Calu3 (cell line): ENCODE measurements around the gene NGFR. TPM values are rescaled to one million over a fixed set of nuclear protein-coding genes. Genes with fewer than 3 reads are reported as not detected.

Source experiments
- BruUV-seq: library from RNA; stranded (reverse); fragments of 400-500 nt; replicated peaks from 2 replicates; lab custom pipeline; 2021; lab: Mats Ljungman, UMichigan
- CTCF ChIA-PET: fragments of 300-600 bp; sonication (Branson Sonifier 250); formaldehyde crosslinking; loops from one replicate; lab custom pipeline; 2022; ENCODE audit warnings: antibody characterized with exemption; lab: Charles Lee
- DNase-seq: peaks from one replicate; pipeline ENCODE4 v3.0.0; 2022
- H3K27ac Mint-ChIP-seq: one replicate; pipeline ENCODE4 v1.8.0; 2022; ENCODE audit warnings: mixed read lengths; ENCODE audit not compliant: unreplicated experiment
- H3K27me3 Mint-ChIP-seq: one replicate; pipeline ENCODE4 v1.8.0; 2022; ENCODE audit warnings: mixed read lengths; ENCODE audit not compliant: unreplicated experiment
- H3K36me3 Mint-ChIP-seq: one replicate; pipeline ENCODE4 v1.8.0; 2022; ENCODE audit warnings: mild to moderate bottlenecking, moderate library complexity, mixed read lengths; ENCODE audit not compliant: insufficient read depth, unreplicated experiment
- H3K4me1 Mint-ChIP-seq: one replicate; pipeline ENCODE4 v1.8.0; 2022; ENCODE audit warnings: mild to moderate bottlenecking, low read depth, mixed read lengths; ENCODE audit not compliant: unreplicated experiment
- H3K4me3 Mint-ChIP-seq: one replicate; pipeline ENCODE4 v1.8.0; 2022; ENCODE audit warnings: mild to moderate bottlenecking, low read depth, moderate library complexity, mixed read lengths; ENCODE audit not compliant: unreplicated experiment
- H3K9me3 Mint-ChIP-seq: one replicate; pipeline ENCODE4 v1.8.0; 2022; ENCODE audit warnings: low read depth, mixed read lengths; ENCODE audit not compliant: unreplicated experiment
- CTCF ChIP-seq: fragments of 200-600 bp; IDR thresholded peaks from one replicate; pipeline ENCODE4 v1.8.0; 2022; ENCODE audit warnings: antibody characterized with exemption; ENCODE audit not compliant: unreplicated experiment
- intact Hi-C: fragments of 100-400 bp; cut with micrococcal nuclease; formaldehyde crosslinking; loops from one replicate; pipeline ENCODE4 v1.10.0; 2022; ENCODE audit not compliant: unreplicated experiment
- total RNA-seq: library from RNA; stranded (reverse); gene quantifications from 2 replicates; pipeline ENCODE4 v1.2.3, GENCODE V29; 2022

The NGFR gene
- total RNA-seq, 1 experiment from 2014 or later: 0.66 TPM

- TF ChIP-seq CTCF: no peak
- no TSS peak for BruUV-seq
Observed at GRCh38 chr17:49466436-49466835, 28.7 kb upstream of the NGFR start.

GRCh38 chr17:49467175-49467574, 27.9 kb upstream of the NGFR start:
- Mint-ChIP-seq H3K4me1 (no peaks in the 10 kb centered on the region), H3K27me3 (peaks cover 100% of the 10 kb centered on the region), H3K36me3 (no peaks in the 10 kb centered on the region), H3K27ac (no peak overlapping the region), H3K4me3 (no peak overlapping the region), H3K9me3 (peaks cover 3% of the 10 kb centered on the region)
- intact Hi-C loops: no loop called here
- no peak for DNase-seq
- BruUV-seq: no TSS peak
- no peak for TF ChIP-seq CTCF
- CTCF ChIA-PET: no interaction called here

More at GRCh38 chr17:49466436-49466835, 28.7 kb upstream of the NGFR start:
- H3K36me3 Mint-ChIP-seq: no peaks in the 10 kb centered on the region
- H3K9me3 Mint-ChIP-seq: peaks cover 3% of the 10 kb centered on the region
- CTCF ChIA-PET: interaction anchor here (0.7 kb wide), 1 partner anchor 9 kb away, joined by 3 read pairs; no protein-coding TSS in a partner anchor
- H3K27ac Mint-ChIP-seq: no peak overlapping the region
- intact Hi-C loops: no loop called here
- DNase-seq: no peak
- H3K4me1 Mint-ChIP-seq: no peaks in the 10 kb centered on the region
- H3K4me3 Mint-ChIP-seq: no peak overlapping the region
- peaks cover 100% of the 10 kb centered on the region for H3K27me3 Mint-ChIP-seq

DNA sequence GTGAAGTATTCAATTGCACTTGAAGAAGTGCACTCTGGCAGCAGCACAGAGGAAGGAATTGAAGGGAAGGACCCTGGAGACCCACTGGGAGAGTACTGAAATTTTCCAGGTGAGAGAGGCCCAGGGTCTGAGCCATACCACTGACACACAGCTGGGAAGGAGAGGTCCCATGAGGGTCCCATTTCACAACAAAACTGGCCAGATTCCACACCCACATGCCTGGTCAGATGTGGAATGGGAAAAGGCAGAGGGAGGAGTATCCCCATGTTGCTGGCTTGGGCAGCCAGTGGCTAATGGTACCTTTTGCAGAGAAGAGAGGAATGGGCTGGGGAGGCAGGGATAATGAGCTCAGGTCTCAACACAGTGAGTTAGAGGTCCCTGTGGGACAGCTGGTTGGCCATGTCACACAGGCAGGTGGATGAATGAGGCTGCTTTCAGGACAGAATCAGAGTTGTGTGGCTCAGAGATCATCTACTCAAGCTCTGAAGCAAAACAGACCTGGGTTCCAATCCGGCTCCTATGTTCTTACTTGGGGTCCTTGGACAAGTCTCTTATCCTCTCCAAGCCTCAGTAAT, 26.2 kb upstream of the NGFR start:
- no peak for DNase-seq
- CTCF ChIA-PET: interaction anchor here (1.0 kb wide), 2 partner anchors 15 to 17 kb away, joined by 3 to 4 read pairs; no protein-coding TSS in a partner anchor
- intact Hi-C loops: no loop called here
- no TSS peak for BruUV-seq
- TF ChIP-seq CTCF: no peak
- peaks cover 100% of the 10 kb centered on the region for H3K27me3 Mint-ChIP-seq
- H3K27ac Mint-ChIP-seq: no peak overlapping the region
- H3K36me3 Mint-ChIP-seq: no peaks in the 10 kb centered on the region
- H3K4me3 Mint-ChIP-seq: no peak overlapping the region
- H3K4me1 Mint-ChIP-seq: no peaks in the 10 kb centered on the region
- peaks cover 3% of the 10 kb centered on the region for H3K9me3 Mint-ChIP-seq

GRCh38 chr17:49469831-49470810, 25.0 kb upstream of the NGFR start:
- BruUV-seq: no TSS peak
- H3K9me3 Mint-ChIP-seq: no peaks in the 10 kb centered on the region
- no peaks in the 10 kb centered on the region for H3K36me3 Mint-ChIP-seq
- H3K27ac Mint-ChIP-seq: no peak overlapping the region
- no peak for TF ChIP-seq CTCF
- H3K27me3 Mint-ChIP-seq: peaks cover 100% of the 10 kb centered on the region
- no peak for DNase-seq
- no peaks in the 10 kb centered on the region for H3K4me1 Mint-ChIP-seq
- intact Hi-C loops: no loop called here
- CTCF ChIA-PET: interaction anchor here (1.0 kb wide), 1 partner anchor 14 kb away, joined by 3 read pairs; no protein-coding TSS in a partner anchor
- H3K4me3 Mint-ChIP-seq: no peak overlapping the region
